Measurements from ENCODE around the gene SUV39H1. TPM values are rescaled to one million over a fixed set of nuclear protein-coding genes. Genes with fewer than 3 reads are reported as not detected.

Gene SUV39H1
- total RNA-seq, 4 donors from 2014 or later: 0.59 to 7.8 (median 3.8) TPM

DNA sequence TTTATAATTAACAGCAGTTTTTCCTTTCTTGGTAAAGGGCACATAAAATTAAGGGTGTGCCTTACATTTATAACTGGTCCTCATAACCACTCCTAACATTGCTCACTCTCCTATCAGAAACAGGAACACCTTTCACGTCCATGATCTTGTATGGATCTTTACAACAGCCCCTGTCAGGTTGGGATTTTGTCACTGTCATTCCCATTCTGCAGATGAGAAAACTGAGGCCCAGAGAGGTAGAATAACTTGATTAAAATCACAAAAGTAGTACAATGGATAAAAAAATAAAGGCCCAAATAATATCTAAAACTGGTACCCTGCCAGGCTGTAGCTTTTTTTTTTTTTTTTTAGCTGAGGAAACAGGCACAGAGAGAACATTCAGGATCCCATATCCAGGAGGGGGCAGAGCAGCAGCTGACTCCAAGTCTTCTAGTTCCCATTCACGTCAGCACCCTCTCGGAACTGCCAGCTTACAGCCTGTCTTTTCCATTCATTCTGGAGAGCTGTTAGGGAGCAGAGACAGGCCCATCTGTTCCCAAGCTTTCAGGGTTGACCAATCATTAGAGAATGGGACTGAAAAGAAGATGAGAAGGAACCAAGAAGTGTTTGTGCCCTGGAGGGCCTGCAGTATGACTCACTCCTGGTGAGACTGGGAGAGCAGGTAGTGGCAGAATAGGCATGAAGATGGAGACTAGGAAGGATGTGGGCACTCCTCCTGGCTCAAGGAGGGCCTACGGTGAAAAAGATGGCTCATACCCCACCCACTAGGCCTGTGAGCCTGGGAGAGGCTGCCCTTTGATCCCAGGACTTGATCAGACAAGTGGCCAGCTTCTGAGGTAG is 7.3 kb downstream of the SUV39H1 start:
- intact Hi-C loops (cut with DNase I; ENCODE audit: low total_unique reads): no loop called here
- no peak for DNase-seq
- no peaks in the 10 kb centered on the region for H3K4me1 ChIP-seq
- TF ChIP-seq POLR2A (IDR thresholded peaks at IDR 0.05) (no peak), CTCF (IDR thresholded peaks at IDR 0.05) (no peak)
- H3K27me3 ChIP-seq: no peaks in the 10 kb centered on the region
- no peaks in the 10 kb centered on the region for H3K9me3 ChIP-seq
- H3K4me3 ChIP-seq: no peak overlapping the region
- H3K27ac ChIP-seq: no peak overlapping the region
- no peaks in the 10 kb centered on the region for H3K36me3 ChIP-seq

GRCh38 chrX:48705871-48706270 is 9.3 kb downstream of the SUV39H1 start:
- no peak for DNase-seq
- H3K4me3 ChIP-seq: no peak overlapping the region
- no peaks in the 10 kb centered on the region for H3K4me1 ChIP-seq
- H3K36me3 ChIP-seq: no peaks in the 10 kb centered on the region
- H3K27me3 ChIP-seq: no peaks in the 10 kb centered on the region
- TF ChIP-seq CTCF (IDR thresholded peaks at IDR 0.05) (no peak), POLR2A (IDR thresholded peaks at IDR 0.05) (no peak)
- intact Hi-C loops (cut with DNase I; ENCODE audit: low total_unique reads): no loop called here
- H3K27ac ChIP-seq: no peak overlapping the region
- no peaks in the 10 kb centered on the region for H3K9me3 ChIP-seq

GRCh38 chrX:48709522-48710112 is 13.1 kb downstream of the SUV39H1 start:
- no peaks in the 10 kb centered on the region for H3K27me3 ChIP-seq
- H3K4me1 ChIP-seq: no peaks in the 10 kb centered on the region
- H3K9me3 ChIP-seq: no peaks in the 10 kb centered on the region
- no peaks in the 10 kb centered on the region for H3K36me3 ChIP-seq
- intact Hi-C loops (cut with DNase I; ENCODE audit: low total_unique reads): no loop called here
- TF ChIP-seq POLR2A (IDR thresholded peaks at IDR 0.05): no peak
- no peak for TF ChIP-seq CTCF (IDR thresholded peaks at IDR 0.05)
- no peak overlapping the region for H3K27ac ChIP-seq
- H3K4me3 ChIP-seq: no peak overlapping the region
- no peak for DNase-seq

- intact Hi-C loops (cut with DNase I; ENCODE audit: low total_unique reads): no loop called here
- Histone ChIP-seq H3K27ac (no peak overlapping the region), H3K27me3 (no peaks in the 10 kb centered on the region), H3K9me3 (no peaks in the 10 kb centered on the region), H3K4me1 (no peaks in the 10 kb centered on the region), H3K4me3 (no peak overlapping the region), H3K36me3 (no peaks in the 10 kb centered on the region)
- no peak for DNase-seq
- TF ChIP-seq POLR2A (IDR thresholded peaks at IDR 0.05) (no peak), CTCF (IDR thresholded peaks at IDR 0.05) (no peak)
Measured at GRCh38 chrX:48711162-48711928, 14.8 kb downstream of the SUV39H1 start.

Data from uterus (tissue), 4 donors.